Endometrial microvascular endothelial cells (primary cell): Measurements from ENCODE around the gene WFDC5. TPM values are rescaled to one million over a fixed set of nuclear protein-coding genes. Genes with fewer than 3 reads are reported as not detected.

Source experiments
- in situ Hi-C: cut with HindIII; loops from 2 replicates; pipeline ENCODE4 v1.10.0; 2017; ENCODE audit warnings: low sequenced_read_pairs, low pct_unique_long_range_greater_than_20kb; ENCODE audit errors: inconsistent ontology term
- total RNA-seq: library from RNA; depleted of rRNA; stranded (reverse); fragments of >200 nt; gene quantifications from one replicate; pipeline ENCODE4 v1.2.3, GENCODE V29; 2015; ENCODE audit errors: inconsistent ontology term

The WFDC5 gene
- total RNA-seq, 1 donor from 2014 or later, result not detected

DNA sequence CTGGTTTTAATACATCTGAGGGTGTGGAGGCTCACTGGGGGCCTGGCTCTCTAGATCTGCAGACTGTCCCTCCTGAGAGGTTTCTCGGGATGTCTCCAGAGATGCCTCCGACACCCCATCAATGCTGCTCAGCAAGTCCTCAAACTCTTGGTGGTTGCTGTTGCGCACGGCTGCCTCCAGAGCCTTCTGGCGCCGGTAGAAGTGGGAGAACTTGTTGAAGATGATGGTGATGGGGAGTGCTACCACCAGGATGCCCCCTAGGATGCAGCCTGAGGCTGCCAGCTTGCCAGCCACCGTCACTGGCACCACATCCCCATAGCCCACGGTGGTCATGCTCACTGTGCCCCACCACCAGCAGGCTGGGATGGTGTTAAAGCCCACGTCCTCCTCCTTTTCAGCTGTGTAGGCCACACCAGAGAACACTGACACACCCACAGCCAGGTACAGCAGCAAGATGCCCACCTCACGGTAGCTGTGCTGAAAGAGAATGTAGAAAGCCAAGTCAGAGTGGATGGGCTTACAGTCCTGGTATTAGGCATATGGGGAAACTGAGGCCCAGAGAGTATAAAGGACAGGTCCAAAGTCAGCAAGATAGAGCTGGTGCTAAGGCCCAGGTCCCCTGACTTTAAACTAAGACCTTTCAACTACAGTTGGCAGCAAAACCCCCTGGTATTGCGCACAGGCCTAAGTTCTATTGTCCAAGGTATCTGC lies 20.0 kb downstream of the WFDC5 start:
- in situ Hi-C loops, result loop anchor here (25.0 kb wide), 1 partner anchor 192 kb away; no protein-coding TSS in a partner anchor

DNA sequence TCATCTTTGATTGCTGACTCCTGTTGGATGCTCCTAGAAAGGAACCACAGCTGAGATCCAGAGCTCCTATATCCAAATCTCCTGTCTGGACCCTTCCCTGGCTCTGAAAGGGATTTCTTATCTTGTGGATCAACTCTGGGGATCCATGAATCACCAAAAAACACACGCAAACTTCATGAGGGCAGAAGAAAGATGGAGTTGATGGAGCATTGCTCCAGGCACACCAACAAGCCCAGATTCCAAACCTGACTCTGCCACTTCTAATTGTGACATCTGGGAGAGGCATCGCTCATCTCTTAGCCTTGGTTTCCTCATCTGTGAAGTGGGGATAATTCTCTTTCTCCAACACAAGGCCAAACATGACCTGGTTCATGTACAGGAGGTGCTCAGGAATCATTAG lies 20.8 kb downstream of the WFDC5 start:
- in situ Hi-C loops, result loop anchor here (25.0 kb wide), 1 partner anchor 193 kb away; no protein-coding TSS in a partner anchor

DNA sequence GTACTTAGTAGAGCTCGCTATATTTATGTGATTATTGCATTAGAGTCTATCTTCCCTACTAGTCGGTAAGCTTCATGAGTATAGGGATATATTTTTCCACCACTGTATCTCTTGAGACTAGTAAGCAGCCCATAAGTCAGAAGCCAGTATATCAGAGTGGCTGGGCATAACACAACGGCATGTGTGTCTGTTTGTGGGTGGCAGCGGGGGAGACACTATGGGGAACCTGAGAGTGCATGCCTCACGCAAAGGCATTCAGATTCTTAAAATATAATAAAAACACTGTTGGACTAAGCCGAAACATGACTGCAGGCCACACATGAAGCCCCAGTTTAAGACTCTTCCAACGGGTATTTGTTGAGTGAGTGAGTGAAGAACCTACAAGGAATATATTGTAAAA lies 22.1 kb downstream of the WFDC5 start:
- in situ Hi-C loops, result loop anchor here (25.0 kb wide), 1 partner anchor 194 kb away; no protein-coding TSS in a partner anchor

DNA sequence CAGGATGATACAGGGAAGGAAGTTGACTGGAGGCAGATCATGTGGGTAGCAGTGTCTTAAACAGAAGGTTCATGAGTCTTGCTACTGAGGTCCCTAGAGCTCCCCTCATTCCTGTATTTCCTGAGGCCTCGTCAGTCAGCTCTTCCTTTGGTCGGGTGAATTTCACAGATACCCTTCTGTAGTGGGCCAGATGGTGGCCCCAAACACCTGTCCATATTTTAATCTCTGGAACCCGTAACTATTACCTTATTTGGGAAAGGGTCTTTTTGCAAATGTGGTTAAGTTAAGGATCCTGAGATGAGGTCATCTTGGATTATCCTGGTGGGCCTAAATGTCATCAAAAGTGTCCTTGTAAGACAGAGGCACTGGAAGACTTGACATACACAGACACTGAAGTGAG lies 23.6 kb downstream of the WFDC5 start:
- in situ Hi-C loops, result loop anchor here (25.0 kb wide), 1 partner anchor 196 kb away; no protein-coding TSS in a partner anchor

DNA sequence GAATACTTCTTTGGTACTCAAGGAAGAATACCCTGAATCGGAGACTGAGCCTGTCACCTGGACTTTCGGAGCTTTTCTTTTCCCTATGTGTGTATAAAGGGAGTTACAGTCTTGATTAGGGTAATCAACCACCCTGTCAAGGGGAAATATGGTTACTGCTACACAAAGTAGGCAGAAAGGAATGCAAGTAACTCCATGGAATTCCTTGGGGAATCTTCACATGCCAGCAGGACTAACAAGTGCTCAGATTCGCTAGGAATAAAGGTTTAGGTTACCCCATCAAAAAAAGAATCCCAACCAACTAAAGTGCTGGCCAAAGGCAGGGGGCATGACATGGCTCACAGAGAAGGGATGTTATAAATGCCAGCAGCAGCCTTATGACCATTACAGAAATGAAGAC lies 24.5 kb downstream of the WFDC5 start:
- in situ Hi-C loops, result loop anchor here (25.0 kb wide), 1 partner anchor 197 kb away; no protein-coding TSS in a partner anchor

DNA sequence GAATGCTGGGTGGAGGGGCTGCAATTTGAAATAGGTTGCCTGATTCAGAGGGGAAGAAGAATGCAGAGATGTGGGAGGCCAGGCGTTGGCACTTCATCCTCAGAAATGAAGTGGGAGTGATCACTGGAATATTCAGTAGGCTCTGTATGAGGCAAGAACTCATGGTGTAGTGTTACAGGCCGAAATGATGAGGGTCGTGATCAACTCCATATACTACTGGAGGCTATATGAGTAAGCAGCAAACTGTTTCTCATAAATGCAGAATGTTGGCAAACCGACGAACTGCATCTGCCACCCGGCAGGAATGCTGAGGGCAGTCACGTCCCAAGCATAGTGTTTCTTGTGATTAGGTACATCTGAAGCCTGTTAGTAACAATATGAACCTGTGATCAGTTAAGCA lies 26.7 kb downstream of the WFDC5 start:
- in situ Hi-C loops, result loop anchor here (25.0 kb wide), 1 partner anchor 199 kb away; no protein-coding TSS in a partner anchor

DNA sequence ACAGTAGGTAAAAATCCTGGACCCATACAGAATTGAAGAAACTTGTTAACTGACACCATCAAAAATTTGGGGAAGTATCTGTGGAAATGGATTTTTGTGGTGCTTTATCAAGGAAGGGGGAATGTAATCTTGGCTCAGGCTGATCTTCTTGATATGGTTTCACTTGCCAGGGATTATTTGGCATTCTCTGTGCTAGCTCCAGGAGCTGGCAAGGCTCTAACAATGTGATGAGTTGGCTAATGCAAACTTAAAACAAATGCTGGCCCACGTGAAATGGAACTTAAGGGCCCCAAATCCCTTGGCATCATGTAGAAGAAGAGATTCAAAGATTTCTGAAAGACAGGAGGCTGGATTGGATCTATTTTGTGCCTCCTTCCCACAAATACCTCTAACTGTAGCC lies 27.2 kb downstream of the WFDC5 start:
- in situ Hi-C loops, result loop anchor here (25.0 kb wide), 1 partner anchor 199 kb away; no protein-coding TSS in a partner anchor

DNA sequence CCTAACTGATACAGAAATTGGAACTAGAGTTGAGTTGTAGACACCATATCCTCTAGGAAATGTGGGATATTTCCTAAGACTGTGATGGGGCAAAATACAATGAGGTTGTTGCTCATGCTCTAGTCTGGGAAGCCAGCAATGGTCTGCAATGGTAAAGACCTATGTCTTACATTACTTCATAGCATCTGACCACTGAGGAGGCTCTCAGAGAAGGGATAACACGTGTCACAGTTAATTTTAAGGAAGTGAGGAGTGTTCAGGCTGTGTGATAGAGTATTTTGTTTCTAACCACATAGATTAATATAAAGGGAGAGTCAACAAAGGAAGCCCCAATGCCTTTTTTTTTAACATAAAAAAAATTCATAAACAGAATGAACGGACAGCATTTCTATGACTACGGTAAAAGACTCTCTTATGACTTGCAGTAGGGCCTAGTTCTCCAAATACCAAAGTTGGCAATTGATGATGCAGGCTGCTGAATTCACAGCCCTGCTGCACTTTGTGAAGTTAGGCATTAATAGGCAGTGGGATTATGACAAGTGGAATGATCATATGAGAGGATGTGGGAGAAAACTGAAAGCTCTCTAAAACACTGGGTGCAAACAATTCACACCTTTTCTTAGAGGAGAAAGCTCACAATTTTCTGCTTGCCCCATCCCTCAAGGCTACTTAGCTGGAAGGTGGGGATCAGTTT lies 27.7 kb downstream of the WFDC5 start:
- in situ Hi-C loops, result loop anchor here (25.0 kb wide), 1 partner anchor 200 kb away; no protein-coding TSS in a partner anchor

DNA sequence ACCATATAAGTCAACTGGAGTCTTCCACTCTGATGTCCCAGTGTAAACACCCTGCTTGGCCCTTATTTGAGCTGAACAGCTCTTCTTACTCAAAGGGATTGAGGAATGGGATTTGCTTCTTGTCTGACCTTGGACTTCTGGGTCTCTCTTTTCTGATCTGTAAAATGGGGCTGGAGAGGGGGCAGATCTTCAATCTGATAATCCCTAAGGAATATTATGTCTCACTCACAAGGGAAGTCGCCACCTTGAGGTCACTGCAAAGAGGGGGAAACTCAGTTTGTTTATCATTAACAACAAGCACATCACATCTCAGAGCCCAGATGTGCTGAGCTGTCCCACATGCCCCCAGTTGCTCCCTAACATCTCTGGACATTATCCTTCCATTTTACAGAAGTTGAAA lies 29.1 kb downstream of the WFDC5 start:
- in situ Hi-C loops, result loop anchor here (25.0 kb wide), 1 partner anchor 201 kb away; no protein-coding TSS in a partner anchor

DNA sequence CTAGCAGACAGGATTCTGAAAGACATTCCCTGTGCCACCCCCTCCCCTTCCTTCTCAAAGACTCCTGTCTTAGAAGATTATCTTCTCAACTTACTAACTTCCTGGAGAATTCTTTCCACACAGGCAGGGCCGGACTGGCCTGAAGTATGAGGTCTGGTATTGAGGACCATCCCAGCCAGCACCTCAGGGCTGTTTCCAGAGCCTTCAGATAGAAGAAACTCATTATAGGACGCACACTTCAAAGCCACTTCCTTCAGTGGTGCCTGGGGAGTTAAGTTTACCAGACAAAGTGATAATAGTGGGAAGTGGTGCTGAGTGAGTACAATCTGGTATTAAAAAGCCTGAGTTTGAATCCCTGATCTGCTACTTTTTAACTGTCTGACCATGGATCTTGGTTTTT lies 29.7 kb downstream of the WFDC5 start:
- in situ Hi-C loops, result loop anchor here (25.0 kb wide), 1 partner anchor 202 kb away; no protein-coding TSS in a partner anchor

DNA sequence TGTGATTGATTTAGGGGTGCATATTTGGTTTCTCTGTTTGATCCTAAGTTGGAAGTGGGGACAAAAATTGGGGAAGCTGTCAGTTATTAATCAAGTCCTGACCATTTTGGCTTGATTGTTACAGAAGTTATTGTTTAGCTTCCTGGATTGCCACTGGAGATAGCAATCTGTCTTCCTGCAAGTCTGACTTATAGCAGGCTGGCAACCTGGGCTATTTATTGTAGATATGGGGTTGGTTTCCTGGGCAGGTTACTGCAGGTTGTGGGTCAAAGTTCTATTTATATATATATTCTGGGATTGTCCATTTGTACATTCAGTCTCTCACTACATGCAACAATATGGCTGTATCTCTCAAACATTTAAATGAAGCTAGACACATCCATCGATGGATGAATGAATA lies 31.8 kb downstream of the WFDC5 start:
- in situ Hi-C loops, result loop anchor here (25.0 kb wide), 1 partner anchor 204 kb away; no protein-coding TSS in a partner anchor

DNA sequence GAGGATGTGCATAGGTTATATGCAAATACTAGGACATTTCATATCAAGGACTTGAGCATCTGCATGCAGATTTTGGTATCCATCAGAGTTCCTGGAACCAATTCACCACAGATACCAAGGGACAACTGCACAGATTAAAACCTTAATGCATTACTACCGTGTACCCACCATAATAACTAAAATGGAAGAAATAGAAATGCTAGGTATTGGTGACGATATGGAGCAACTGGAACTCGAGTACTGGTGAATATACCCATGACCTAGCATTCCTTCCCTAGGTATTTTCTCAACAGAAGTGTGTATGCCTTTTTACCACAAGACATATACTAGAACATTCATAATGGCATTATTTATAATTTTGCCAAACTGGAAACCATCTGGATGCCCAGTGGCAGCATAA lies 32.5 kb downstream of the WFDC5 start:
- in situ Hi-C loops, result loop anchor here (25.0 kb wide), 1 partner anchor 205 kb away; no protein-coding TSS in a partner anchor

DNA sequence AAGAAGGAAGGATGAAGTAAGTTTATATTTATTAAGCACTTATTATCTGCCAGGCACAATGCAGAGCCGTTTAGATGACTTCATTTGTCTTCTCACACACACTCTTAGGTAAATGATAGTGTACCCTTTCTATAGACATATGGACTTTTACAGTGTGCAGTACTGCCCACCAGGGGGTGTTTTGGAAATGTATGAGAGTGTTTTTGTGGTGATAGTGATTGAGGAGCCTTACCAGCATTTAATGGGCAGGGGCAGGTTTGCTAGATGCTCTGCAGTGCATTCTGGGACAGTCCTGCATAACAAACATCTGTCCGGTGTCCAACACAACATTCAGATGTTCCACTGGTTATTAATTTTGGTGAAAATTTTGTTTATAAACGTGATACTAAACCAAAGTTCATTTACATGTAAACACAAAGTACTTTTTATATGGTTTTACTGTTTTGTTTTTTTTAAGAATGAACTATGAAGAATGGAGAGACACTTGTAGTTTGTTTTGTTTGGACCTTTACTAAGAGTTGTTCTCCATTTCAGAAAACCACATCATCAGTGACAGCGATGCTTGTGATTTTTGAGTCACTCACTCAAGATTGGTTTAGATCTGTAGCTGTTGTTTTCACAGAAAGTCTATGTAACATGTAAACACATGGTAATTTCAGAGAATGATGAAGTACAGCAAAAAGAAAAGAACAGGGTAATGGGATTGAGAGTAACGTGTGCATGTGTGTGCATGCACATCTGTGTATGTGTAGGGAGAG lies 33.9 kb downstream of the WFDC5 start:
- in situ Hi-C loops, result loop anchor here (25.0 kb wide), 1 partner anchor 206 kb away; no protein-coding TSS in a partner anchor

DNA sequence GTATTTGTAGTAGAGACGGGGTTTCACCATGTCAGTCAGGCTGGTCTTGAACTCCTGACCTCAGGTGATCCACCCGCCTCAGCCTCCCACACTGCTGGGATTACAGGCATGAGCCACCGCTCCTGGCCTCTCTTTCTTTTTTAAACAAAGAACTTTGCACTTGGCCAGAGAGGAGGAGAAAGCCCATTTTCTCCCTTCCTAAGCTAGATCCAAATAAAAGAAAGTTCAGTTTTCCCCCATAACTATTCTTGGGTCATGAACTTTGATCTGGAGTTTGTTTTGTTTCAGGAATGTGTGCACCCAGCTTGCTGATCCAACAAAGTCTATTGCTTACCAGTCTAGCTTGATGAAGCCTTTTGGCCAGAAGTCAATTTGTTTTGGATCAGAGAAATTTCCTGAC lies 37.4 kb downstream of the WFDC5 start:
- in situ Hi-C loops, result loop anchor here (25.0 kb wide), 1 partner anchor 210 kb away; no protein-coding TSS in a partner anchor

DNA sequence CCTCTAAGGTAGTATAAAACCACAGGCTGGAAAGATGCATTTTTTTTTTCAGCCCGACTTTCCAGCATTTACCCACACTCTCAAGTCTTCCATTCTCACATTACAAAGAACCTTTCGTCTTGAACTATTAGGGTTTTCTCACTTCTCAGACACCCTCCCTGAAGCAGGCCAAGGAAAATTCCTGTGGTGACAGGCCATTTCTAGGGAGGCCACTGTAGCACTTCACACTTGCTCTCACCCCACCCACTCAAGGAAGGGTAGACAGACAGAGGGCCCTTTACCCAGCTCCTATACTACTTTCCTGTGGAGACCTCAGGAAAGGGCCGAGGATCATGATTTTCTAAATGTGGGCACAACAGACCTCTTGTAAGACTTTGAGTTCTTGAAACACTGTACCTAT lies 41.8 kb downstream of the WFDC5 start:
- in situ Hi-C loops, result no loop called here

DNA sequence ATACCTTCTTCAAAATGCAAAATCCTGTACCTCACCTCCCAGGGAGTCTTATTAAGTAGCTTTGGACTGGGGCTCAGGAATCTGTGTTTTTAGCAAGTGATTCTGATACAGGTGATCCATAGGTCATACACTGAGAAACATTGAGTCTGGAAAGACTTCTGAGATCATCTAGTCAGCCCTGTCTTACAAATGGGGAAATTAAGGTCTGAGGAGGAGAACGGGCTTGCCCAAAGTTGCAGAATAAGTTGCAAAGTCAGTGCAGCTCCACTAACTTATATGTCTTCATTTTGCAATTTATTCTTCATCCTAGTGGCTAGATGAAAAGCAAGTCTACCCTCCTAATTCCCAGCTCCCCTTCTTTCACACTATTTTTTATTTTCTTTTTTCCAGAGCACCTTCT lies 42.9 kb downstream of the WFDC5 start:
- in situ Hi-C loops, result no loop called here

DNA sequence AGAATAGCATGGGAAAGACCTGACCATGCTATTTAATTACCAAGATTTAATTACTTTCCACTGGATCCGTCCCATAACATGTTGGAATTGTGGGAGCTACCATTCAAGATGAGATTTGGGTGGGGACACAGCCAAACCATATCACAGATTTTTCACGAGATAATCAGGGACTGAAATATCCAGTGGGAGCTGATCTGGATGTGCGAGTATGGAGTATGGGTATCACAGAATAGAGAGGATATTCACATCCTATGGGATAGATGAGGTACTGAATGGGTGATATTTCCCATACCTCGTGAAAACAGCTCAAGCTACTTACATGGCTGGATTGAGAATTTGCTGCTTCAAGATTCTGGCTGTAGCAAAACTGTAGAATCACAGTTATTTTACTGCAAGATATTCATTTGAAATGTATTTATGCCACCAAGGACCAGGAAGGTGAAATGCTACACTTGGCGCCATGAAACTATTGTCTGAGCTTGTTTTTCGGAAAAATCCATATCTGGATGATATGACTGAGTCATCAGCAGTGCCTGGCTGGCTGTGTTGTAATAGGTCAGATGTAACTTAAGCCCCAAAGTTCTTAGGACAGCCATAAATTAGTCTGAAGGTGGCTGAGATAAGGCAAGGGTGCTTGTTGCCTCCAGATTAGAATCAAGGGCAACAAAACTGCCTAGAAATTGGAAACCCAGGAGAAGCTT lies 43.9 kb downstream of the WFDC5 start:
- in situ Hi-C loops, result no loop called here

DNA sequence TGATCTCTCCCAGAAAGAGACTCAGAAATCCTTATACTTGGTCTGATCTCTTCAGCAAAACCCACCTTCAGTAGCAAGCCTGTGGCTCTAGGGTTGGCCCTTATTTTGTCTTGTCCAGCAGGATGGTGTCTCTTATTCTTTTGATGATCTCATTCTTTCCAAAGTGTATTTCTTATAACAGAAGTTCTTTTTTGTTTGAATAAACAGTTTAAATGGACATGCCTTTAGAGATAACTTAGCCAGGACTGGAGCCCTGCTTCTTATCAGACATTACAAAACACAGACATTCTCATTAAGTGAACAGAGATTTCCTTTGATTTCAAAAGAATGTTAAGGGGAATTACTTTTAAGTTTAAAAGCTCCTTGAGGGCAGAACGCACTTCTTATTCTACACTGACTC lies 45.7 kb downstream of the WFDC5 start:
- in situ Hi-C loops, result no loop called here
